HL-60 (cell line): ENCODE results near the gene DHRSX.

Experiments used
- DNase-seq, 2 experiments: peaks; one replicate each; pipeline ENCODE4 v3.0.0-alpha.2; 2010 to 2020; ENCODE audit warnings: low read depth in 1 of 2, low spot score in 1 of 2
- H3K27ac ChIP-seq: fragments of 250-450 bp; sonication (Bioruptor Pico); replicated peaks from 2 replicates; pipeline ENCODE4 v1.5.1; 2020; ENCODE audit warnings: mild to moderate bottlenecking, moderate library complexity
- H3K27me3 ChIP-seq: fragments of 250-450 bp; sonication (Bioruptor Pico); 2 replicates; pipeline ENCODE4 v1.5.1; 2021; ENCODE audit warnings: mild to moderate bottlenecking, moderate library complexity; ENCODE audit not compliant: insufficient read depth, poor library complexity, severe bottlenecking
- H3K4me3 ChIP-seq: replicated peaks from 2 replicates; pipeline ENCODE4 v1.5.1; 2011; ENCODE audit warnings: mild to moderate bottlenecking, control low read depth, low read length; ENCODE audit not compliant: insufficient read depth
- CTCF ChIP-seq: IDR thresholded peaks from one replicate; pipeline ENCODE4 v1.5.1; 2011; ENCODE audit warnings: low read length, control low read depth, inconsistent platforms; ENCODE audit not compliant: insufficient read depth
- GABPA ChIP-seq: IDR thresholded peaks from 2 replicates; pipeline ENCODE4 v1.6.1; 2012; ENCODE audit warnings: low read depth
- POLR2AphosphoS5 ChIP-seq: IDR thresholded peaks from 2 replicates; pipeline ENCODE4 v1.6.1; 2012; ENCODE audit warnings: low read depth
- REST ChIP-seq: IDR thresholded peaks from 2 replicates; pipeline ENCODE4 v1.6.1; 2012; ENCODE audit warnings: low read depth; ENCODE audit not compliant: insufficient replicate concordance
- SPI1 ChIP-seq: IDR thresholded peaks from 2 replicates; pipeline ENCODE4 v1.6.1; 2012; ENCODE audit warnings: low read depth, mild to moderate bottlenecking, borderline replicate concordance

The DHRSX gene

DNA sequence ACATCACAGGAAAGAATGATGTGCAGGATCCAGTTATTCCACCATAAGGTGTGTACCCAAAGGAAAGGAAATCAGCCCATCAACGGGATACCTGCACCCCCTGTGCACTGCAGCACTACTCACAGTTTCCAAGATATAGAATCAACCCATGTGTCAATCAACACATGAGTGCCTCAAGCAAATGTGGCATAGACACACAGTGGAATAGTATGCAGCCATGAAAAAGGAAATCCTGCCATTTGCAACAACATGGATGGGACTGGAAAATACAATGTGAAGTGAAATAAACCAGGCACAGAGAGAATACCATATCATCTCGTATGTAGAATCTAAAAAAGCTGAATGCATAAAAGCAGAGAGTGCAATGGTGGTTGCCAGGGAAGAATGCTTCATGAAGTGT, 53.3 kb downstream of the DHRSX start:
- no peak overlapping the region for H3K4me3 ChIP-seq
- DNase-seq, result no peak
- TF ChIP-seq CTCF, result no peak
- TF ChIP-seq SPI1, result no peak
- no peak for TF ChIP-seq REST
- TF ChIP-seq POLR2AphosphoS5, result no peak
- no peak for TF ChIP-seq GABPA
- no peak overlapping the region for H3K27ac ChIP-seq
- no peaks in the 10 kb centered on the region for H3K27me3 ChIP-seq

DNA sequence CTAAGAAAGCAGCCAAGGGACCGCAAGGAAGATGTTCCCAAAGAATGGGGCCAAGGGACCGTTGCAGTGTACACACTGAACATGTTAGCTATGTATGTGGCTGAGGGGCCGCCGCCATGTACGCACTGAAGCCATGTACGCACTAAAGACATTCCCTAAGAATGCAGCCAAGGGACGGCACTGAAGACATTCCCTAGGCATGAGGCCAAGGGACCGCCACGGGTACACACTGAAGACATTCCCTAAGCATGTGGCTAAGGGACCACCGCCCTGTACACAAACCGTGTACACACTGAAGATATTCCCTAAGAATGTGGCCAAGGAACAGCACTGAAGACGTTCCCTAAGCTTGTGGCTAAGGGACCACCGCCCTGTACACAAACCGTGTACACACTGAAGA, 54.0 kb downstream of the DHRSX start:
- TF ChIP-seq REST (no peak), POLR2AphosphoS5 (no peak), SPI1 (no peak)
- no peak for DNase-seq
- Histone ChIP-seq H3K4me3 (no peak overlapping the region), H3K27ac (no peak overlapping the region), H3K27me3 (no peaks in the 10 kb centered on the region)

DNA sequence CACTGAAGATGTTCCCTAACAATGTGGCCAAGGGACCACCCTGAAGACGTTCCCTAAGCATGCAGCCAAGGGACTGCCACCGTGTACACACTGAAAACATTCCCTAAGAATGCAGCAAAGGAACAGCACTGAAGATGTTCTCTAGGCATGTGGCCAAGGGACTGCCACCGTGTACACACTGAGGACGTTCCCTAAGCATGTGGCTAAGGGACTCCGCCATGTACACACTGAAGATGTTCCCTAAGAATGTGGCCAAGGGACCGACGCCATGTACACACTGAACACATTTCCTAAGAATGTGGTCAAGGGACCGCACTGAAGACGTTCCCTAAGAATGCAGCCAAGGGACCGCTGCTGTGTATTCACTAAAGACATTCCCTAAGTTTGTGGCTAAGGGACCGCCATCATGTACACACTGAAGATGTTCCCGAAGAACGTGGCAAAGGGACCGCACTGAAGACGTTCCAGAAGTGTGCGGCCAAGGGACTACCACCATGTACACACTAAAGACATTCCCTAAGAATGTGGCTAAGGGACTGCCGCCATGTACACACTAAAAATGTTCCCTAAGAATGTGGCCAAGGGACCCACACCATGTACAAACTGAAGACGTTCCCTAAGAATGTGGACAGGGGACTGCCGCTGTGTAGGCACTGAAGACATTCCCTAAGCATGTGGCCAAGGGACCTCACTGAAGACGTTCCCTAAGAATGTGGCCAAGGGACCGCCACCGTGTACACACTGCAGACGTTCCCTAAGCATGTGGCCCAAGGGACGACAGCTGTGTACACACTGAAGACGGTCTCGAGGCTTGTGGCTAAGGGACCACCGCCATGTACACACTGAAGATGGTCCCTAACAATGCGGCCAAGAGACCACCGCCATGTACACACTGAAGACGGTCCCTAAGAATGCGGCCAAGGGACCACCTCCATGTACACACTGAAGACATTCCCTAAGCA, 54.8 kb downstream of the DHRSX start:
- Histone ChIP-seq H3K27me3 (no peaks in the 10 kb centered on the region), H3K4me3 (no peak overlapping the region), H3K27ac (no peak overlapping the region)
- DNase-seq, result no peak
- TF ChIP-seq SPI1 (no peak), GABPA (no peak), CTCF (no peak), POLR2AphosphoS5 (no peak), REST (no peak)
